Measurements from ENCODE around the gene SRP68.

DNA sequence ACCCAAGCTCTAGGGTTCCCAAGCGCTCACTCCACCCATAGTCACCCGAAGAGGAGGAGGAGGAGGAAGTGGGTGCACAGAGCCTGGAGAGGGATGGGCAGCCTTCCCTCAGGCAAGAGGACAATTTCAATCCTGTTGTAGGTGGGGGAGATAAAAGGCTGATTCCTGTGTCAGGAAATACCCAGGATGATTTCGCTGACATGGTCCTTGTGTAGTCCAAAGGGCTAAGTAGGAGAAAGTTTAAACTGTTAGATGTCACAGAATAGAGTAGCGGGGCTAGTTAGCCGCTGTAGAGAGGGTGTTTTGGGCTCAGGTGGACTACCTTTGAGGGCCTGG, 32.5 kb upstream of the SRP68 start:
- TF ChIP-seq CTCF (IDR thresholded peaks at IDR 0.05) = no peak
- TF ChIP-seq EP300 (IDR thresholded peaks at IDR 0.05) = no peak
- TF ChIP-seq POLR2A (IDR thresholded peaks at IDR 0.05) = no peak
